ENCODE results near the gene TMC6. TPM values are rescaled to one million over a fixed set of nuclear protein-coding genes. Genes with fewer than 3 reads are reported as not detected.

Gene TMC6
- polyA plus RNA-seq, 1 of the 3 experiments (the other 2 are of a cell fraction): 5.5 TPM

GRCh38 chr17:78112518-78113471 lies 15.8 kb downstream of the TMC6 start:
- Histone ChIP-seq H3K9me3 (no peaks in the 10 kb centered on the region), H3F3A (replicated peaks; ENCODE audit: insufficient read depth) (no peaks in the 10 kb centered on the region), H3K36me3 (replicated peaks in 1 of 2; ENCODE audit: control insufficient read depth in 1 of 2, insufficient read depth in 2 of 2, low read length in 1 of 2) (no peaks in the 10 kb centered on the region), H3K4me2 (no peak overlapping the region), H3K27ac (ENCODE audit: low read depth in 2 of 2, low read length in 1 of 2) (no peak overlapping the region), H3K4me1 (ENCODE audit: control insufficient read depth in 1 of 2, insufficient read depth in 2 of 2, low read depth in 1 of 2, low read length in 1 of 2) (peaks cover 0 to 15% of the 10 kb centered on the region in 2 experiments; a peak in 1 of 4 replicates), H3K4me3 (ENCODE audit: low read depth in 2 of 2, low read length in 1 of 2) (no peak overlapping the region), H3K9me2 (no peaks in the 10 kb centered on the region), H2AFZ (ENCODE audit: low read depth) (no peak overlapping the region), H3K9ac (no peak overlapping the region), H3K79me2 (ENCODE audit: insufficient read depth) (no peaks in the 10 kb centered on the region), H3K27me3 (ENCODE audit: insufficient read depth) (0 out of 2 replicates have a peak, but pooled peaks cover 6% of the 10 kb centered on the region), H4K20me1 (ENCODE audit: insufficient read depth) (no peaks in the 10 kb centered on the region)
- peak; percentile 98 for DNase-seq
- WGBS (ENCODE audit: low lambda C conversion rate): 45% methylated on average over 33 of the region's 33 CpGs
- POLR2A ChIA-PET: no interaction called here
- CTCF ChIA-PET: interaction anchor here (0.6 to 10.9 kb wide), 48 partner anchors 8 to 570 kb away, joined by 3 to 131 read pairs (median 6); partner anchors contain the start of genes AFMID, SYNGR2, TK1 and TMC6
- TF ChIP-seq CTCF (IDR thresholded peaks at IDR 0.05) (peak; percentile 100), NRF1 (IDR thresholded peaks at IDR 0.05; ENCODE audit: low read depth, low read length) (0 out of 2 replicates have a peak, but pooled peaks have one; percentile 29), GATA2 (CRISPR knock-in tag; IDR thresholded peaks at IDR 0.05) (no peak), FOXJ3 (CRISPR knock-in tag; IDR thresholded peaks at IDR 0.05) (no peak), USF1 (IDR thresholded peaks at IDR 0.05; ENCODE audit: borderline replicate concordance, low read depth) (no peak), TEAD4 (IDR thresholded peaks at IDR 0.05; ENCODE audit: borderline replicate concordance, insufficient read depth) (no peak), CHD2 (IDR thresholded peaks at IDR 0.05; ENCODE audit: low read length, partially characterized antibody) (peak; percentile 38), TCF12 (IDR thresholded peaks at IDR 0.05) (no peak), REST (IDR thresholded peaks at IDR 0.05; ENCODE audit: low read depth, low read length) (0 out of 2 replicates have a peak, but pooled peaks have one; percentile 23), RCOR1 (IDR thresholded peaks at IDR 0.05; ENCODE audit: low read length) (no peak), FOXM1 (IDR thresholded peaks at IDR 0.05; ENCODE audit: low read depth) (no peak), SMC3 (IDR thresholded peaks at IDR 0.05; ENCODE audit: low read depth, low read length) (peak; percentile 93), TAF1 (IDR thresholded peaks at IDR 0.05; ENCODE audit: borderline replicate concordance, low read depth, low read length) (no peak), ELF1 (IDR thresholded peaks at IDR 0.05) (no peak), YY1 (IDR thresholded peaks at IDR 0.05; ENCODE audit: low read depth) (no peak), USF2 (IDR thresholded peaks at IDR 0.05; ENCODE audit: borderline replicate concordance, low read depth, low read length) (no peak), MAX (IDR thresholded peaks at IDR 0.05; ENCODE audit: low read depth) (no peak), POLR2AphosphoS5 (IDR thresholded peaks at IDR 0.05; ENCODE audit: low read depth, low read length) (no peak), RAD21 (IDR thresholded peaks at IDR 0.05; ENCODE audit: low read length) (peak; percentile 96)

Measured in SK-N-SH (cell line).